ENCODE results near the gene CDH16.

GRCh38 chr16:66885491-66885890 lies 33.2 kb downstream of the CDH16 start:
- TF ChIP-seq, protein P1, sequence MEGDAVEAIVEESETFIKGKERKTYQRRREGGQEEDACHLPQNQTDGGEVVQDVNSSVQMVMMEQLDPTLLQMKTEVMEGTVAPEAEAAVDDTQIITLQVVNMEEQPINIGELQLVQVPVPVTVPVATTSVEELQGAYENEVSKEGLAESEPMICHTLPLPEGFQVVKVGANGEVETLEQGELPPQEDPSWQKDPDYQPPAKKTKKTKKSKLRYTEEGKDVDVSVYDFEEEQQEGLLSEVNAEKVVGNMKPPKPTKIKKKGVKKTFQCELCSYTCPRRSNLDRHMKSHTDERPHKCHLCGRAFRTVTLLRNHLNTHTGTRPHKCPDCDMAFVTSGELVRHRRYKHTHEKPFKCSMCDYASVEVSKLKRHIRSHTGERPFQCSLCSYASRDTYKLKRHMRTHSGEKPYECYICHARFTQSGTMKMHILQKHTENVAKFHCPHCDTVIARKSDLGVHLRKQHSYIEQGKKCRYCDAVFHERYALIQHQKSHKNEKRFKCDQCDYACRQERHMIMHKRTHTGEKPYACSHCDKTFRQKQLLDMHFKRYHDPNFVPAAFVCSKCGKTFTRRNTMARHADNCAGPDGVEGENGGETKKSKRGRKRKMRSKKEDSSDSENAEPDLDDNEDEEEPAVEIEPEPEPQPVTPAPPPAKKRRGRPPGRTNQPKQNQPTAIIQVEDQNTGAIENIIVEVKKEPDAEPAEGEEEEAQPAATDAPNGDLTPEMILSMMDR (IDR thresholded peaks at IDR 0.05; ENCODE audit: insufficient read depth, low read depth, low read length), result no peak
- no peak for TF ChIP-seq EZH2 (IDR thresholded peaks at IDR 0.05; ENCODE audit: insufficient read depth, low read length)
